ENCODE results near the gene ZNF324B. TPM values are rescaled to one million over a fixed set of nuclear protein-coding genes. Genes with fewer than 3 reads are reported as not detected.

Gene ZNF324B
- total RNA-seq, 1 donor from 2014 or later = 3.1 TPM

DNA sequence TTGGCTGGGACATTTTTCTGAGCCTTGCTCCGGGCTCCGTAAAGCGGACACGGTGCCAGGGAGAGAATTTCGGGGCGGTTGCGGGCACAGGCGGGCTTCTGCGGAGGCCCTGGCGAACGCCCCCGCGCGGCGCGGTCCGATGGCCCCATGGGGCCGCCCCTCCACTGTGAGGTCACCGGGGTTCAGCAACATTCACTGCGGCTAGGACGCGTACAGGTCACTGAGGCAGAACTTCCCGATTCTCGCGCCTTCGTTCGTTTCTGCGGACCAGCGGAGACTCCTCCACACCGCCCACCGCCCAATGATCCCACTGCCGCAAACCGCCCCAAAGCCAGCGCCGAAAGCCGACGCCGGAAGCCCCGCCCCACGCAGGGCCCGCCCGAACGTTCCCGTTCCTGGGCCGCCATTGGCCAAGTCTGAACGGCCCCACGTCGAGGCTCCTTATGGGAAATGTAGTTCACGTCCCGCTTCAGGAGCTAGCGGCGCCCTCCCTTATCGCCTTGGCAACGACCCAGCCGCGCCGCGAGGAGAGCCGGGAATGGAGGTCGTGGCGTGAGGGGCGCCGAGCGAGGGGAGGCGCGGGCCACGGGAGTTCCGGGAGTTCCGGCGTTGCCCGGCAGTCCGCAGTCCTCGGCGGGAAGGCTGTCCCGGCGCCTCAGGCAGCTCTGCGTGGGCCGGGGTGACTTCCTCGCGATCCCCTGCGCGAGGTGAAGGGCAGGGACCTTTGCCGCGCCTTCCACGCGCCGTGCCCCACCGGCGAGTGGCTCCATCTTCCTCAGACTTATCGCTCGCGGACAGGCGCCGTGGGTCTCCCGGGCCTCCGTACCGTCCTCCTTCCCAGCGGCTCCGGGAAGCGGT lies 43.0 kb upstream of the ZNF324B start, which contains the start of gene ZNF584:
TSS of gene ZNF584 (plus strand) at position 498 of the 858 bp plus-strand sequence. CDS start 499 bp downstream, outside the sequence.
- Histone ChIP-seq H3K4me1 (peaks cover 37% of the 10 kb centered on the region), H3K4me3 (peak within 1 kb of the TSS; percentile 86), H3K9me3 (replicated peaks) (no peaks in the 10 kb centered on the region), H3K27me3 (ENCODE audit: low read depth) (no peaks in the 10 kb centered on the region), H3K27ac (replicated peaks) (peak within 1 kb of the TSS; percentile 94), H3K36me3 (no peaks in the 10 kb centered on the region)
- peak; percentile 96 for DNase-seq
- TF ChIP-seq, protein P1, sequence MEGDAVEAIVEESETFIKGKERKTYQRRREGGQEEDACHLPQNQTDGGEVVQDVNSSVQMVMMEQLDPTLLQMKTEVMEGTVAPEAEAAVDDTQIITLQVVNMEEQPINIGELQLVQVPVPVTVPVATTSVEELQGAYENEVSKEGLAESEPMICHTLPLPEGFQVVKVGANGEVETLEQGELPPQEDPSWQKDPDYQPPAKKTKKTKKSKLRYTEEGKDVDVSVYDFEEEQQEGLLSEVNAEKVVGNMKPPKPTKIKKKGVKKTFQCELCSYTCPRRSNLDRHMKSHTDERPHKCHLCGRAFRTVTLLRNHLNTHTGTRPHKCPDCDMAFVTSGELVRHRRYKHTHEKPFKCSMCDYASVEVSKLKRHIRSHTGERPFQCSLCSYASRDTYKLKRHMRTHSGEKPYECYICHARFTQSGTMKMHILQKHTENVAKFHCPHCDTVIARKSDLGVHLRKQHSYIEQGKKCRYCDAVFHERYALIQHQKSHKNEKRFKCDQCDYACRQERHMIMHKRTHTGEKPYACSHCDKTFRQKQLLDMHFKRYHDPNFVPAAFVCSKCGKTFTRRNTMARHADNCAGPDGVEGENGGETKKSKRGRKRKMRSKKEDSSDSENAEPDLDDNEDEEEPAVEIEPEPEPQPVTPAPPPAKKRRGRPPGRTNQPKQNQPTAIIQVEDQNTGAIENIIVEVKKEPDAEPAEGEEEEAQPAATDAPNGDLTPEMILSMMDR (IDR thresholded peaks at IDR 0.05; ENCODE audit: borderline replicate concordance) = no peak
- intact Hi-C loops (cut with micrococcal nuclease) = no loop called here

DNA sequence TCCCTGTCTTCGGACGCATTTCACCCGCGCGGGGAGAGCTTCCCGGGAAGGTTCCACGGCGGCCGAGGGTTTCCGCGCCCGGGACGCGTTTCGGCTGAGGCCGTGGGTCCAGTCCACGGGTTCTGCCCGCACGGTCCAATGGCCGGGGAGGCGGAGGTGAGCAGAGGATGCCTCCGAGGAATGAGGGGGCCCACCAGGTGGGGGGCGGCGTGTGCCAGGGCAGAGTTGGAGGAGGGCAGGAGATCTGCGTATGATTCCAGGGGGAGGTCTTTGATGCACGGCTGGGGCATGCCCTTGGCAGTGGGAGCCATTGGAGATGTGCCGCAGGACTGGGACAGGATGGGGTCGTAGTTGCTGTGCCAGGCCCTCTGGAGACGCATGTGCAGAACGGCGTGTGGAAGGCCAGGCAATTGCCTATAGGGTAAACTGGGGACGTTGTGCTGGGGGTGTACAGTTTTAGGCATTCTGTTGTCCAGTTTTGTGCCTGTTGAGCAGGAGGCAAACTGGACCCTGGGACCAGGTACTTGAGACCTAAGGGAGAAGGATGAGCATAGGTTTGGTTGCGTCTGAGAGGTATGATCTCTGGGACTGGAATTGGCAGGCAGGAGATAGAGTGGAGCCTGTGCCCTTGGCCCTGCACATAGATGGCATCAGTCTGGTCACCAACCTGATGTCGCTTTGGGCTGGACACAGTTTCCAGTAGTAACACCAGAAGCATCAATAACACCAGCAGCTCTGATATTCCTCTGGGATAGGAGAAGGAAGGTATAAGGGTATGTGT lies 42.2 kb upstream of the ZNF324B start:
- peak overlapping the region; percentile 86 for H3K4me3 ChIP-seq
- H3K36me3 ChIP-seq = no peaks in the 10 kb centered on the region
- TF ChIP-seq, protein P1 (IDR thresholded peaks at IDR 0.05; ENCODE audit: borderline replicate concordance) = no peak
- peak overlapping the region; percentile 94 for H3K27ac ChIP-seq (replicated peaks)
- DNase-seq = no peak
- no peaks in the 10 kb centered on the region for H3K9me3 ChIP-seq (replicated peaks)
- intact Hi-C loops (cut with micrococcal nuclease) = no loop called here
- H3K27me3 ChIP-seq (ENCODE audit: low read depth) = no peaks in the 10 kb centered on the region
- H3K4me1 ChIP-seq = peaks cover 37% of the 10 kb centered on the region

DNA sequence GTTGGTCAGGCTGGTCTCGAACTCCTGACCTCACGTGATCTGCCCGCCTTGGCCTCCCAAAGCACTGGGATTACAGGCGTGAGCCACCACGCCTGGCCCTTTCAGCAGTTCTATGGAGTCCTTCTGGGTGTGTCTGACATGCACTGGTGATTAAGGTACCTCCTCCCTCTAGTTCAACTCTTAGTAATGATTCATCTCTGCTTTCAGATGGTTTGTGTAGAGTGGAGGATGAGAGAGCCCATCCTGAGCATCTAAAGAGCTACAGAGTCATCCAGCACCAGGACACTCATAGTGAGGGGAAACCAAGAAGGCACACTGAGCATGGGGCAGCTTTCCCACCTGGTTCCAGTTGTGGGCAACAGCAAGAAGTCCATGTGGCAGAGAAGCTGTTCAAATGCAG lies 34.8 kb upstream of the ZNF324B start:
- no peak overlapping the region for H3K27ac ChIP-seq (replicated peaks)
- H3K4me3 ChIP-seq = no peak overlapping the region
- intact Hi-C loops (cut with micrococcal nuclease) = no loop called here
- TF ChIP-seq, protein P1 (IDR thresholded peaks at IDR 0.05; ENCODE audit: borderline replicate concordance) = no peak
- peaks cover 10% of the 10 kb centered on the region for H3K9me3 ChIP-seq (replicated peaks)
- DNase-seq = no peak
- no peaks in the 10 kb centered on the region for H3K27me3 ChIP-seq (ENCODE audit: low read depth)
- H3K4me1 ChIP-seq = no peaks in the 10 kb centered on the region
- peaks cover 50% of the 10 kb centered on the region for H3K36me3 ChIP-seq

DNA sequence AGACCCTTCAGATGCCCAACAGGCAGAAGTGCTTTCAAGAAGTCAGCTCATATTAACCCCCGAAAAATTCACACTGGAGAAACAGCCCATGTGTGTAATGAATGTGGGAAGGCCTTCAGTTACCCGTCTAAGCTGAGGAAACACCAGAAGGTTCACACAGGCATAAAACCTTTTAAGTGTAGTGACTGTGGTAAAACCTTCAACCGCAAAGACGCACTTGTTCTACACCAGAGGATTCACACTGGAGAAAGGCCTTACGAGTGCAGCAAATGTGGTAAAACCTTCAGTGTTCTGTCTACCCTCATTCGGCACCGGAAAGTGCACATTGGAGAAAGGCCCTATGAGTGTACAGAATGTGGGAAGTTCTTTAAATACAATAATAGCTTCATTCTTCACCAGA lies 34.4 kb upstream of the ZNF324B start:
- Histone ChIP-seq H3K27me3 (ENCODE audit: low read depth) (no peaks in the 10 kb centered on the region), H3K9me3 (replicated peaks) (peaks cover 10% of the 10 kb centered on the region), H3K27ac (replicated peaks) (no peak overlapping the region), H3K4me1 (no peaks in the 10 kb centered on the region), H3K36me3 (peaks cover 54% of the 10 kb centered on the region), H3K4me3 (no peak overlapping the region)
- no peak for DNase-seq
- TF ChIP-seq, protein P1 (IDR thresholded peaks at IDR 0.05; ENCODE audit: borderline replicate concordance) = no peak
- intact Hi-C loops (cut with micrococcal nuclease) = no loop called here

DNA sequence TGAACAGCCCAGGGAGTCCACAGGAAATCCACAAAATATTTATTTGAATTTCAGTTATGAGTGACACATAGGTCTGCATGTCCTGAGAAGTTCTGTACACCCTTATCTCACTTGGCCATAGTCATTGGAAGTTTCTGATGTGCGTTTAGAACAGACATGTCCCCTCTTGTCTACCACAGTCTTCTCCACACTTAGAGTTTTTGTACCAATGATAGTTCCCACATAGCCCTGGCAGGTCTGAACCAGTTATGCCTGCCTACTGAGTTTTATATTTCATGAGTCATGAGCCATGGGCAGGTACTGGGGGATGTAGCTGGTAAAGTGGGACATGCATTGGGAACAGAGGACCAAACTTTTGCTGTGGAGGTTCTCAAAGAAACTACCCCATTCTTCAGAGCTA lies 22.8 kb upstream of the ZNF324B start:
- Histone ChIP-seq H3K27me3 (ENCODE audit: low read depth) (no peaks in the 10 kb centered on the region), H3K4me3 (no peak overlapping the region), H3K36me3 (peaks cover 38% of the 10 kb centered on the region), H3K27ac (replicated peaks) (no peak overlapping the region), H3K4me1 (no peaks in the 10 kb centered on the region), H3K9me3 (replicated peaks) (peaks cover 78% of the 10 kb centered on the region)
- no peak for DNase-seq
- intact Hi-C loops (cut with micrococcal nuclease) = no loop called here
- TF ChIP-seq, protein P1 (IDR thresholded peaks at IDR 0.05; ENCODE audit: borderline replicate concordance) = no peak
